Stimulated activated CD8-positive, alpha-beta memory T cell treated with anti-CD3 and anti-CD28 coated beads, Interleukin-2, amount 100 ng/mL, for 1 hour (primary cell): Measurements from ENCODE around the gene SLC24A3.

Source experiments
- DNase-seq, 2 donors: peaks; one replicate each; pipeline ENCODE4 v3.0.0-alpha.2; 2020; ENCODE audit warnings: low read depth in 2 of 2

SLC24A3 gene

GRCh38 chr20:19594896-19595295 is 382.5 kb downstream of the SLC24A3 start:
- DNase-seq = no peak

GRCh38 chr20:19598117-19598850 is 385.8 kb downstream of the SLC24A3 start:
- DNase-seq = no peak

- no peak for DNase-seq
These were observed 386.8 kb downstream of the SLC24A3 start for GRCh38 chr20:19599200-19599599.

- DNase-seq = no peak
These were observed 387.6 kb downstream of the SLC24A3 start for GRCh38 chr20:19600042-19600441.

- no peak for DNase-seq
These were observed 388.8 kb downstream of the SLC24A3 start for GRCh38 chr20:19601126-19601810.

GRCh38 chr20:19602675-19603375 is 390.4 kb downstream of the SLC24A3 start:
- no peak for DNase-seq

GRCh38 chr20:19603376-19603750 is 390.9 kb downstream of the SLC24A3 start:
- DNase-seq = no peak

GRCh38 chr20:19605786-19606485 is 393.5 kb downstream of the SLC24A3 start:
- no peak for DNase-seq

GRCh38 chr20:19609642-19610223 is 397.3 kb downstream of the SLC24A3 start:
- DNase-seq = no peak

GRCh38 chr20:19615629-19616028 is 403.2 kb downstream of the SLC24A3 start:
- DNase-seq = no peak

- DNase-seq = no peak
These were observed 403.6 kb downstream of the SLC24A3 start for GRCh38 chr20:19616081-19616480.

GRCh38 chr20:19616620-19617019 is 404.2 kb downstream of the SLC24A3 start:
- DNase-seq = no peak

GRCh38 chr20:19617256-19617655 is 404.8 kb downstream of the SLC24A3 start:
- no peak for DNase-seq

GRCh38 chr20:19618711-19619110 is 406.3 kb downstream of the SLC24A3 start:
- DNase-seq = no peak

- no peak for DNase-seq
These were observed 407.5 kb downstream of the SLC24A3 start for GRCh38 chr20:19619904-19620430.

- DNase-seq = no peak
These were observed 408.0 kb downstream of the SLC24A3 start for GRCh38 chr20:19620446-19620845.

GRCh38 chr20:19621072-19621471 is 408.6 kb downstream of the SLC24A3 start:
- no peak for DNase-seq

GRCh38 chr20:19624221-19624965 is 412.0 kb downstream of the SLC24A3 start:
- no peak for DNase-seq

GRCh38 chr20:19625426-19625825 is 413.0 kb downstream of the SLC24A3 start:
- DNase-seq = no peak

- DNase-seq = no peak
These were observed 414.5 kb downstream of the SLC24A3 start for GRCh38 chr20:19626896-19627295.
